Loucy (cell line): ENCODE data around the gene UNC5B.

ENCODE experiments used
- H2AFZ ChIP-seq: fragments of 200-600 bp; sonication (generic); 2 replicates; pipeline ENCODE4 v1.6.0; 2016; ENCODE audit warnings: antibody characterized with exemption, mild to moderate bottlenecking, low read length, moderate library complexity
- H3F3A ChIP-seq: fragments of 200-600 bp; 2 replicates; pipeline ENCODE4 v1.6.0; 2016; ENCODE audit warnings: antibody characterized with exemption, low read depth, mild to moderate bottlenecking
- H3K27me3 ChIP-seq: fragments of 200-600 bp; sonication (generic); 2 replicates; pipeline ENCODE4 v1.6.1; 2014; ENCODE audit warnings: low read length, mild to moderate bottlenecking; ENCODE audit not compliant: insufficient read depth, poor library complexity, severe bottlenecking
- H3K36me3 ChIP-seq: fragments of 200-600 bp; sonication (generic); 2 replicates; pipeline ENCODE4 v1.6.1; 2016; ENCODE audit warnings: low read length; ENCODE audit not compliant: insufficient read depth
- H3K4me1 ChIP-seq: fragments of 200-600 bp; sonication (generic); 2 replicates; pipeline ENCODE4 v1.5.1; 2014; ENCODE audit warnings: low read length, mild to moderate bottlenecking; ENCODE audit not compliant: insufficient read depth, poor library complexity, severe bottlenecking
- H3K4me2 ChIP-seq: fragments of 200-600 bp; sonication (generic); 2 replicates; pipeline ENCODE4 v1.6.0; 2014; ENCODE audit warnings: antibody characterized with exemption, low read length, low read depth, mild to moderate bottlenecking; ENCODE audit not compliant: poor library complexity, severe bottlenecking
- H3K4me3 ChIP-seq: fragments of 200-600 bp; sonication (generic); 2 replicates; pipeline ENCODE4 v1.5.1; 2014; ENCODE audit warnings: low read length, mild to moderate bottlenecking, mixed read lengths; ENCODE audit not compliant: poor library complexity, severe bottlenecking
- H3K79me2 ChIP-seq: fragments of 200-600 bp; sonication (generic); 2 replicates; pipeline ENCODE4 v1.6.1; 2014; ENCODE audit warnings: low read length; ENCODE audit not compliant: insufficient read depth
- H3K9ac ChIP-seq: fragments of 200-600 bp; sonication (generic); 2 replicates; pipeline ENCODE4 v1.6.0; 2014; ENCODE audit warnings: mild to moderate bottlenecking, low read depth, low read length, moderate library complexity; ENCODE audit not compliant: poor library complexity, severe bottlenecking
- H3K9me2 ChIP-seq: fragments of 200-600 bp; sonication (generic); replicated peaks from 2 replicates; pipeline ENCODE4 v1.6.1; 2016; ENCODE audit warnings: low read depth, low read length, mixed read lengths
- H3K9me3 ChIP-seq: fragments of 200-600 bp; sonication (generic); 2 replicates; pipeline ENCODE4 v1.6.1; 2014; ENCODE audit warnings: mild to moderate bottlenecking, antibody characterized with exemption, low read length, low read depth; ENCODE audit not compliant: insufficient read depth
- H4K20me1 ChIP-seq: fragments of 200-600 bp; sonication (generic); 2 replicates; pipeline ENCODE4 v1.6.0; 2014; ENCODE audit warnings: antibody characterized with exemption, low read length, mild to moderate bottlenecking; ENCODE audit not compliant: insufficient read depth, poor library complexity, severe bottlenecking
- EZH2phosphoT487 ChIP-seq: fragments of 200-600 bp; IDR thresholded peaks from 2 replicates; pipeline ENCODE4 v1.6.1; 2018; ENCODE audit warnings: antibody characterized with exemption, mild to moderate bottlenecking, moderate library complexity, borderline replicate concordance
- TF ChIP-seq, protein P1 (sequence below): fragments of 200-600 bp; sonication (generic); conservative IDR thresholded peaks from 2 replicates; pipeline ENCODE4 v1.5.1; 2014; ENCODE audit warnings: mild to moderate bottlenecking, antibody characterized with exemption, low read length

Gene UNC5B

DNA sequence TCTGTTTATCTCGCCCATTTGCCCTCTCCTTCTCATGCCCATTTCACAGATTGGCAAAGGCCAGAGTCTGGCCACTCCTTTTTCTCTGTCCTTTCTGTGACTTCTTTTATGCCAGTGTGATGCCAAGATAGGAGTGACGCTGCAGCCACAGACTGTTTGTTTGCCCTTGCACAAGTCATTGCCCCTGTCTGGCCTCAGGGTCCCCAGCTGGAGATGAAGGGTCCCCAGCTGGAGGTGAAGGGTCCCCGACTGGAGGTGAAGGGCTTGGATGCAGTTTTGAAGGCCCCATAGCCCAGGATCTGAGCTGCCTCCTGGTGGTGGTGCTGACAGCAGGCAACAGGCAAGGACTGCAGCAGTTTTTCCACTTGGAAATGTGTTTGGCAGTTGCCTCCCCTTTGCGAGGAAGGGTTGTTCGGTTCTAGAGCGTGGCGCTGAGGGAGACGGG, 55.9 kb downstream of the UNC5B start:
- peaks cover 7% of the 10 kb centered on the region for H3K4me1 ChIP-seq
- no peak overlapping the region for H3K9ac ChIP-seq
- no peaks in the 10 kb centered on the region for H3F3A ChIP-seq
- H3K4me2 ChIP-seq, result no peak overlapping the region
- no peak for TF ChIP-seq EZH2phosphoT487
- TF ChIP-seq, protein P1, sequence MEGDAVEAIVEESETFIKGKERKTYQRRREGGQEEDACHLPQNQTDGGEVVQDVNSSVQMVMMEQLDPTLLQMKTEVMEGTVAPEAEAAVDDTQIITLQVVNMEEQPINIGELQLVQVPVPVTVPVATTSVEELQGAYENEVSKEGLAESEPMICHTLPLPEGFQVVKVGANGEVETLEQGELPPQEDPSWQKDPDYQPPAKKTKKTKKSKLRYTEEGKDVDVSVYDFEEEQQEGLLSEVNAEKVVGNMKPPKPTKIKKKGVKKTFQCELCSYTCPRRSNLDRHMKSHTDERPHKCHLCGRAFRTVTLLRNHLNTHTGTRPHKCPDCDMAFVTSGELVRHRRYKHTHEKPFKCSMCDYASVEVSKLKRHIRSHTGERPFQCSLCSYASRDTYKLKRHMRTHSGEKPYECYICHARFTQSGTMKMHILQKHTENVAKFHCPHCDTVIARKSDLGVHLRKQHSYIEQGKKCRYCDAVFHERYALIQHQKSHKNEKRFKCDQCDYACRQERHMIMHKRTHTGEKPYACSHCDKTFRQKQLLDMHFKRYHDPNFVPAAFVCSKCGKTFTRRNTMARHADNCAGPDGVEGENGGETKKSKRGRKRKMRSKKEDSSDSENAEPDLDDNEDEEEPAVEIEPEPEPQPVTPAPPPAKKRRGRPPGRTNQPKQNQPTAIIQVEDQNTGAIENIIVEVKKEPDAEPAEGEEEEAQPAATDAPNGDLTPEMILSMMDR, result no peak; the same call in 1 of the 2 replicates
- no peaks in the 10 kb centered on the region for H4K20me1 ChIP-seq
- no peaks in the 10 kb centered on the region for H3K9me3 ChIP-seq
- H3K36me3 ChIP-seq, result no peaks in the 10 kb centered on the region
- H3K79me2 ChIP-seq, result no peaks in the 10 kb centered on the region
- H2AFZ ChIP-seq, result no peak overlapping the region
- no peaks in the 10 kb centered on the region for H3K9me2 ChIP-seq
- H3K27me3 ChIP-seq, result no peaks in the 10 kb centered on the region
- H3K4me3 ChIP-seq, result no peak overlapping the region

DNA sequence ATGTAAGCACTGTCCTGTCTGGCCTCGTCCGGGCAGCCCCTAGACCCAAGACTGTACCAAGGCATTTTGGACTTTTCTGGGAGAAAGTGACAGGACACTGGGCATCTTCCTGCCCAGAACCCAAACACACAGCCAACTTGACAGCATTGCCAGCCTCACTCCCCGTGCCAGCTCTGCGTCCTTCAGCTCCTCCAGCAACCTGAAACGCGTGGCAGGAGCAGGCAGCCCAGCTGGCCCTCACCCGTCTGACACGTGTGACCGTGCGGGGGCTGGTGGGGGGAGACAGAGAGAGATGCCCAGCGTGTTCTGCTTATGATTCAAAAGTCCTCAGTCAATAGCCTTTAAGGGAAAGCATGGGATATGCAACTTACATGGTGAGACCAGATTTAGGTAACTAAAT, 56.4 kb downstream of the UNC5B start:
- H3K4me3 ChIP-seq, result no peak overlapping the region
- no peak for TF ChIP-seq EZH2phosphoT487
- TF ChIP-seq, protein P1, result no peak
- no peaks in the 10 kb centered on the region for H3K27me3 ChIP-seq
- H3K79me2 ChIP-seq, result no peaks in the 10 kb centered on the region
- H2AFZ ChIP-seq, result no peak overlapping the region
- peaks cover 7% of the 10 kb centered on the region for H3K4me1 ChIP-seq
- H3K9me3 ChIP-seq, result no peaks in the 10 kb centered on the region
- H3K9me2 ChIP-seq, result no peaks in the 10 kb centered on the region
- H4K20me1 ChIP-seq, result no peaks in the 10 kb centered on the region
- no peaks in the 10 kb centered on the region for H3F3A ChIP-seq
- H3K36me3 ChIP-seq, result no peaks in the 10 kb centered on the region
- no peak overlapping the region for H3K4me2 ChIP-seq
- no peak overlapping the region for H3K9ac ChIP-seq

DNA sequence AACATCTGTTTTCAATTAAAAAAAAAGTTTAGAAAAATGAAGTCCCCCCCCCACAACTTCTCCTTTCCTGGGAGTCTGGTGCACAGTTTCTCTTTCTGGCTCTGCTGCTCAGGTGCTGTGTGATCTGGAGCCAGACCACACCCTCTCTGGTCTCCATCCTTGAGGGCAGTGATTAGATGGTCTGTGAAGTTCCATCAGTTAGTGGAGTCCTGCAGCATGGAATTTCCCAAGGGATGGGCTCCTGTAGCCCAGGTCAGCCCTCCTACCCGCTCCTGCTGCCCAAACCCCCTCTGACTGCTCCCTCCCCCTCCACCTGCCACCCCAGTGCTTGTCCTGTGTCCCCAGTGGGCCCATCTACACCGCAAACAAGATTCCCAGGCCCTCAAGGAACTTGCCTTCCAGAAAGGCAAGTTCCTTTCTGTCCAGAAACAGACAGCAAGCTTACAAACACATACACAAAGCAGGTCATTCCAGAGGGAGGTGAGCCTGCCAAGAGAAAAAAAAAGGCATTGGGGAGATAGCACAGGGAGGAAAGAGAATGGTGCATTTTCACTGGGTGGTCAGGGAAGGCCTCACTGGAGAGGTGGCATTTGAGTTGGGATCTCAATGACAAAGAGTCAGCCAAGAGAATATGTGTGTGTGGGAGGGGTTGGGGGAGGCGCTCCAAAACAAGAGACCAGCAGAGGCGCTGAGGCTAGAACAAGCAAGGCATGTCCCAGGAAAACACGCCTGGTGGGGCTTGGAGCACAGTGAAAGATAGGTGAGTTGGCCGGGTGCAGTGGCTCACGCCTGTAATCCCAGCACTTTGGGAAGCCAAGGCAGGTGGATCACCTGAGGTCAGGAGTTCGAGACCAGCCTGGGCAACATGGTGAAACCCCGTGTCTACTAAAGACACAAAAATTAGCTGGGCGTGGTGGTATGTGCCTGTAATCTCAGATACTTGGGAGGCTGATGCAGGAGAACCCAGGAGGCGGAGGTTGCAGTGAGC, 57.2 kb downstream of the UNC5B start:
- H3K9me3 ChIP-seq, result no peaks in the 10 kb centered on the region
- no peak overlapping the region for H3K4me3 ChIP-seq
- no peaks in the 10 kb centered on the region for H3K79me2 ChIP-seq
- H3K9ac ChIP-seq, result no peak overlapping the region
- no peak overlapping the region for H2AFZ ChIP-seq
- H3K4me1 ChIP-seq, result peaks cover 7% of the 10 kb centered on the region
- H3K9me2 ChIP-seq, result no peaks in the 10 kb centered on the region
- H3K4me2 ChIP-seq, result no peak overlapping the region
- no peaks in the 10 kb centered on the region for H3K36me3 ChIP-seq
- no peak for TF ChIP-seq EZH2phosphoT487
- TF ChIP-seq, protein P1, result no peak
- H4K20me1 ChIP-seq, result no peaks in the 10 kb centered on the region
- H3K27me3 ChIP-seq, result no peaks in the 10 kb centered on the region
- H3F3A ChIP-seq, result no peaks in the 10 kb centered on the region
